Testis (tissue), 3 donors: ENCODE data around the gene MAP3K12. TPM values are rescaled to one million over a fixed set of nuclear protein-coding genes. Genes with fewer than 3 reads are reported as not detected.

Experiments
- DNase-seq: peaks from one replicate; pipeline ENCODE4 v3.0.0-alpha.2; 2019
- H3K27ac ChIP-seq, 2 donors: fragments of 200-600 bp; sonication (generic); one replicate each; pipeline ENCODE4 v1.5.1; 2019
- H3K27me3 ChIP-seq: fragments of 200-600 bp; sonication (generic); one replicate; pipeline ENCODE4 v1.5.1; 2019
- H3K36me3 ChIP-seq: fragments of 200-600 bp; sonication (generic); one replicate; pipeline ENCODE4 v1.5.1; 2017; ENCODE audit warnings: low read depth; ENCODE audit errors: missing control alignments
- H3K4me1 ChIP-seq: fragments of 200-600 bp; sonication (generic); one replicate; pipeline ENCODE4 v1.5.1; 2019
- H3K4me3 ChIP-seq, 2 donors: fragments of 200-600 bp; sonication (generic); one replicate each; pipeline ENCODE4 v1.5.1; 2017 to 2019
- H3K9me3 ChIP-seq: fragments of 200-600 bp; sonication (generic); one replicate; pipeline ENCODE4 v1.5.1; 2017
- CTCF ChIP-seq, 3 experiments: fragments of 450-650 bp in 2 of 3; fragments of 200-600 bp in 1 of 3; sonication (generic) in 1 of 3; IDR thresholded peaks; one replicate each; pipeline ENCODE4 v1.5.1; 2016 to 2019; ENCODE audit warnings: antibody characterized with exemption in 3 of 3, mild to moderate bottlenecking in 2 of 3, moderate library complexity in 1 of 3
- POLR2A ChIP-seq: fragments of 450-650 bp; IDR thresholded peaks from one replicate; pipeline ENCODE4 v1.6.1; 2017; ENCODE audit warnings: antibody characterized with exemption, mild to moderate bottlenecking, moderate library complexity
- WGBS, 2 donors: methylation state at CpG; one replicate each; pipeline ENCODE4 v1.1.5; 2018; 5-methylcytosine and 5-hydroxymethylcytosine counted together
- intact Hi-C: fragments of 100-400 bp; cut with DNase I; formaldehyde crosslinking; loops from one replicate; pipeline ENCODE4 v1.15.1; 2023; ENCODE audit warnings: low total_unique reads
- polyA plus RNA-seq: library from polyadenylated mRNA; stranded (reverse); fragments of 350-450 nt; fragmentation: Illumina TruSeq; extraction: RNeasy Lipid Tissue Mini Kit (QIAGEN cat#74804); gene quantifications from one replicate; pipeline ENCODE4 v1.2.3, GENCODE V29; 2014; ENCODE audit warnings: low read depth, low replicate concordance; ENCODE audit not compliant: insufficient read depth
- total RNA-seq, 2 donors: library from RNA; depleted of rRNA; stranded (reverse); fragments of >200 nt; gene quantifications; one replicate each; pipeline ENCODE4 v1.2.3, GENCODE V29; 2016

The MAP3K12 gene
- total and polyA plus RNA-seq, 3 donors from 2014 or later: 28.5 to 56.7 (median 52.2) TPM

- Histone ChIP-seq H3K9me3 (no peaks in the 10 kb centered on the region), H3K27me3 (no peaks in the 10 kb centered on the region), H3K4me3 (no peak overlapping the region), H3K36me3 (no peaks in the 10 kb centered on the region), H3K4me1 (peaks cover 53% of the 10 kb centered on the region), H3K27ac (peak overlapping the region; percentile 97 to 98)
- TF ChIP-seq CTCF (IDR thresholded peaks at IDR 0.05) (no peak), POLR2A (no peak)
- no peak for DNase-seq
- 49 to 83% methylated on average over 2 of the region's 2 CpGs for WGBS, 2 donors
- intact Hi-C loops: no loop called here
Observed at GRCh38 chr12:53498235-53498630, 1.0 kb downstream of the MAP3K12 start.

- 91 to 94% methylated on average over 2 to 3 of the region's 3 CpGs for WGBS, 2 donors
- TF ChIP-seq POLR2A: no peak
- no peak for TF ChIP-seq CTCF (IDR thresholded peaks at IDR 0.05)
- H3K9me3 ChIP-seq: no peaks in the 10 kb centered on the region
- H3K36me3 ChIP-seq: no peaks in the 10 kb centered on the region
- no peaks in the 10 kb centered on the region for H3K27me3 ChIP-seq
- intact Hi-C loops: no loop called here
- no peak overlapping the region for H3K4me3 ChIP-seq
- H3K27ac ChIP-seq: no peak overlapping the region
- DNase-seq: no peak
- peaks cover 49% of the 10 kb centered on the region for H3K4me1 ChIP-seq
Observed at GRCh38 chr12:53497461-53497860, 1.8 kb downstream of the MAP3K12 start.

- no peak for DNase-seq
- intact Hi-C loops: no loop called here
- no peaks in the 10 kb centered on the region for H3K9me3 ChIP-seq
- TF ChIP-seq CTCF (IDR thresholded peaks at IDR 0.05) (no peak), POLR2A (no peak)
- no peak overlapping the region for H3K4me3 ChIP-seq
- H3K4me1 ChIP-seq: peaks cover 45% of the 10 kb centered on the region
- H3K27me3 ChIP-seq: no peaks in the 10 kb centered on the region
- H3K27ac ChIP-seq: peak overlapping the region in 1 of 2 donors; percentile 68
- 77 to 89% methylated on average over 1 of the region's 1 CpG for WGBS, 2 donors
- no peaks in the 10 kb centered on the region for H3K36me3 ChIP-seq
Observed at GRCh38 chr12:53496752-53497032, 2.6 kb downstream of the MAP3K12 start.

- peaks cover 44% of the 10 kb centered on the region for H3K4me1 ChIP-seq
- H3K4me3 ChIP-seq: no peak overlapping the region
- no peaks in the 10 kb centered on the region for H3K9me3 ChIP-seq
- TF ChIP-seq POLR2A: no peak
- no peak for TF ChIP-seq CTCF (IDR thresholded peaks at IDR 0.05)
- peak; percentile 78 for DNase-seq
- intact Hi-C loops: no loop called here
- no peaks in the 10 kb centered on the region for H3K27me3 ChIP-seq
- H3K36me3 ChIP-seq: no peaks in the 10 kb centered on the region
- peak overlapping the region; percentile 15 to 68 for H3K27ac ChIP-seq
- 40 to 53% methylated on average over 3 to 5 of the region's 5 CpGs for WGBS, 2 donors
Observed at GRCh38 chr12:53495903-53496751, 3.1 kb downstream of the MAP3K12 start.
